NCI-H226 (cell line): Measurements from ENCODE around the gene RSAD1.
"Not testable (repeated sequence)": the region's sequence is repeated elsewhere in the genome, so short reads cannot be mapped to it uniquely, and the experiment has no call there.

ENCODE experiments used
- DNase-seq: peaks from one replicate; pipeline ENCODE4 v3.0.0-alpha.2; 2015

Gene RSAD1

GRCh38 chr17:50458701-50459676 lies 19.7 kb upstream of the RSAD1 start:
- no peak for DNase-seq

GRCh38 chr17:50459756-50460155 lies 18.9 kb upstream of the RSAD1 start:
- DNase-seq, result no peak

GRCh38 chr17:50460831-50461526 lies 17.7 kb upstream of the RSAD1 start:
- no peak for DNase-seq

GRCh38 chr17:50461550-50462132 lies 17.0 kb upstream of the RSAD1 start:
- DNase-seq, result no peak

- DNase-seq, result no peak
These were observed 16.2 kb upstream of the RSAD1 start for GRCh38 chr17:50462446-50462845.

GRCh38 chr17:50464121-50464520 lies 14.5 kb upstream of the RSAD1 start:
- no peak for DNase-seq

GRCh38 chr17:50464736-50465135 lies 13.9 kb upstream of the RSAD1 start:
- DNase-seq, result no peak

GRCh38 chr17:50465171-50465570 lies 13.5 kb upstream of the RSAD1 start:
- no peak for DNase-seq

- no peak for DNase-seq
These were observed 13.0 kb upstream of the RSAD1 start for GRCh38 chr17:50465635-50466034.

- no peak for DNase-seq
These were observed 12.1 kb upstream of the RSAD1 start for GRCh38 chr17:50466371-50467113.

- DNase-seq, result no peak
These were observed 11.4 kb upstream of the RSAD1 start for GRCh38 chr17:50467114-50467854.

- no peak for DNase-seq
These were observed 10.8 kb upstream of the RSAD1 start for GRCh38 chr17:50467855-50468303.

GRCh38 chr17:50468304-50469207 lies 10.1 kb upstream of the RSAD1 start, which contains the start of gene CHAD:
TSS of gene CHAD (minus strand) at chr17:50468880. CDS start at chr17:50468813, 67 bp downstream.
- no peak for DNase-seq

- no peak for DNase-seq
These were observed 9.5 kb upstream of the RSAD1 start for GRCh38 chr17:50469208-50469605.

GRCh38 chr17:50469671-50470305 lies 8.9 kb upstream of the RSAD1 start:
- DNase-seq, result no peak

GRCh38 chr17:50470426-50470825 lies 8.2 kb upstream of the RSAD1 start:
- no peak for DNase-seq

- no peak for DNase-seq
These were observed 7.4 kb upstream of the RSAD1 start for GRCh38 chr17:50471009-50471905.

- DNase-seq, result no peak
These were observed 6.4 kb upstream of the RSAD1 start for GRCh38 chr17:50472286-50472685.

GRCh38 chr17:50472761-50473161 lies 5.9 kb upstream of the RSAD1 start:
- not testable (repeated sequence) for DNase-seq
